HS-27A (cell line): Measurements from ENCODE around the gene FBXL12.
A peak's percentile ranks its signal among the peaks of the same experiment; 100 is the strongest.
"Not testable (repeated sequence)": the region's sequence is repeated elsewhere in the genome, so short reads cannot be mapped to it uniquely, and the experiment has no call there.

ENCODE experiments used
- DNase-seq: peaks from one replicate; pipeline ENCODE4 v3.0.0-alpha.2; 2012; ENCODE audit warnings: low read depth, missing footprints

FBXL12 gene

DNA sequence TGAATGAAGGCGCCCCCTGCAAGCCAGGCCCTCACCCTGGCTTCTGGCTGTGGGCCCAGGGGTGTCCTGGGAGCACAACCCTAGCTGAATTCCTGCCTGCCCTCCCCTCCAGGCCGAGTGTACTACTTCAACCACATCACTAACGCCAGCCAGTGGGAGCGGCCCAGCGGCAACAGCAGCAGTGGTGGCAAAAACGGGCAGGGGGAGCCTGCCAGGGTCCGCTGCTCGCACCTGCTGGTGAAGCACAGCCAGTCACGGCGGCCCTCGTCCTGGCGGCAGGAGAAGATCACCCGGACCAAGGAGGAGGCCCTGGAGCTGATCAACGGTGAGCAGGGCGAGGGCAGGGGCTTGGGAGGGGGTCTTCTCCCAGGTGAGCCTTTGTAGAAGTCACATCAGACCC is 19.4 kb upstream of the FBXL12 start:
- DNase-seq: no peak

DNA sequence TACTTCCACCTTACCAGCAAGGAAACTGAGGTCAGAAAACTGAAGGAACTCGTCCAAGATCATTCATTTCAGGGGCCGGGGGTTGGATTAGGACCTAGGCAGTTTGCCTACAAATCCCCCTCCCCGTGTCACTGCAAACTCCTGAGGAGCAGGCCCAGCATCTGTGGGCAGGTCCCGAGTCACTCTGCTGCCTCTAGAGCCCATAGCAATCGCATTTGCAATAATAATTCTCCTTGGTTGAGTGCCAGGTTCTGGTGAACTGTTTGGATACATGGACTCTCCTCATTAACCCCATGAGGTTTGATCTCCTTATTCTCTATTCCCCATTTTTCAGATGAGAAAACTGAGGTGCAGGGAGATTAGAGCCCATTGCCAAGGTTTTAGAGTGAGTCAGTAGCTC is 17.1 kb upstream of the FBXL12 start:
- DNase-seq: no peak

DNA sequence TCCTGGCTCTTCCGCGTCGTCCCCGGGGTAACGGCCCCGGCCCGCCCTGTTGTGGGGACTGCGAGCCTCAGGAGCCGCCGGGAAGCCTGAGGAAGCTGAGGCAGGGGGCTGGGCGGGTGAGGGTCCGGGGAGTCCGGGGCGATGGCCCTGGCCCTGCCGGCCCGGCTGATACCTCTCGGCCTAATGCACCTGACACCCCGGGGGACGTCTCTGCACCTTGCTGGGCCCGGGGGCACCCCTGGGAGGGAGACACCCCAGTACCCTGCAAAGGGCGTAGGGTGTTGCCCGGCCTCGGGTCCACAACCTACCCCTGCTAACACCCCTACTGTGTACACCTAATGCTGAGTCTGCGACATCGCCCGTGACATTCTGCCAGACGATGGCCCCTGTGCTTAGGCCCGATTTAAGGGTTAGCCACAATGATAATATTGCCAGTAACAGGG is 16.6 kb upstream of the FBXL12 start:
- no peak for DNase-seq

DNA sequence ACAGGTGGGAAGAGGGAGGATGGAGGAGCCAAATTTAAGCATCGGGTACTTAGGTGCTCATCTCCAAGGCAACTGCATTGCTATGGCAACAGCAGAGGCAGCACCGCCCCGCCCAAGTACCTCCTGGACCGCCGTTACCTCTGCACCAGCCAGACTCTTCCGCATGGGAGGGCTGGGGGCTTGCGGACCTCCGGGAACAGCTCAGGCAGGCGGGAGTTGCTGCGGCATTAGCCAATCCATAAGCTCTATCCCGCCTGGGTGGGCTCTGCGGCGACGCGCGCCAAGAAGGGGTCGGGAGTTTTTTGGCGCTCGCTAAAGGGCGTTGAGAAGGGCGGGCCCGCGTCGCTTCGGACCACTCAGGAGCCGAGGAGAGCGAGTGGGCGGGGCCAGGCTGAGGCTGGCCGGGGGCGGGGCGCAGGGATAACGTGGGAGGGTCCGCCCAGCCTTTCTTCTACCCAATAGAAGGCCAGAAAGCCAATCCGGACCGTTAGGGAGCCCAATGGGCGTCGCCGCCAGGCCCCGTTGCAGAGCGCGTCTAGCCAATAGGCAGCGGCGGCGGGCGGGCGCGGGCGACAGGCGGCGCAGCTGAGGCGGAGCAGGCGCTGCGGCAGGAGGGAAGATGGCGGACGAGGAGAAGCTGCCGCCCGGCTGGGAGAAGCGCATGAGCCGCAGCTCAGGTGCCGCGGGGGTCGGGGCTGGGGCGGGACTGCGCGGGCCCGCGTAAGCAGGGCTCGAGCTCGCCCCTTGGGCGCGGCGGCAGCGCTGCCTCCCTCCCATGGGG is 16.0 kb upstream of the FBXL12 start, which contains the start of gene PIN1:
TSS of gene PIN1 (plus strand) at position 593 of the 781 bp plus-strand sequence. CDS start at position 620, 27 bp downstream.
- peak; percentile 84 for DNase-seq

DNA sequence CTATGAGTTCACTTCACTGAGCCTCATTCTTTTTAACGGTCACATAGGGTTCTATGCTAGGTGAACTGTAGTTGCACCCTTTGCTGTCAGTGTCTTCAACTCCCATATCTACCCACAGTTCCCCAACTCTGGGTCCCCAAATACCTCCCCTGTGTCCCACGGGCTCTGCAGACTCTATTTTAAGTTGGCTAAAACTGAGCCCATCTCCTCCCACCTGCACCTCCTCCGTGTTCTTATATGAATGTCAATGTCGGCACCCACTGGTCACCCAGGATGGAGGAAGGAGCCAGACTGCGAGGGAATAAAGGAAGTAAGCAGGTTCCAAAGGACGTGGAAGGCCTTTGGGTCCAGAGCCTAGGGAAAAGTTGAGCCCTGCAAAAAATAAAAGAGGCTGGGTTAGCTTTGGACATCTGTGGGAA is 15.4 kb upstream of the FBXL12 start:
- no peak for DNase-seq

DNA sequence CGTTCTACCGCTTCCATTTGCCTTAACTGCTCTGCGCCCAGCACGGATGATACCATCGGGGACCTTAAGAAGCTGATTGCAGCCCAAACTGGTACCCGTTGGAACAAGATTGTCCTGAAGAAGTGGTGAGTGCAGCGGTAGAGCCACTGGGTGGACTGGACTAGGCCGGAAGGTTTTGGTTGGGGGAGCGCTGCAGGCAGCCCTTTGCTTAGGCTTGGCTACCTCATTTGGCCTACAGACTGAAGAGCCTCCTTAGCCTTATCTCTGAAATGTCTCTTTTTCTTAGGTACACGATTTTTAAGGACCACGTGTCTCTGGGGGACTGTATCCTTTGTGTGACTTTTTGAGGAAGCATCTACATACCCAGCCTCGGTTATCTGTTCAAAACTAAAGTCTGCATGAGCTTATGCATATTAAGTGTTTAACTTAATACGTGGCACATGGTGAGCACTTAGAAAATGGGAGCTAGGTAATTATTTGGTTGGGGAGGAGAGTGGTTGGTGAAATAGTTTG is 9.7 kb upstream of the FBXL12 start:
- DNase-seq: no peak

DNA sequence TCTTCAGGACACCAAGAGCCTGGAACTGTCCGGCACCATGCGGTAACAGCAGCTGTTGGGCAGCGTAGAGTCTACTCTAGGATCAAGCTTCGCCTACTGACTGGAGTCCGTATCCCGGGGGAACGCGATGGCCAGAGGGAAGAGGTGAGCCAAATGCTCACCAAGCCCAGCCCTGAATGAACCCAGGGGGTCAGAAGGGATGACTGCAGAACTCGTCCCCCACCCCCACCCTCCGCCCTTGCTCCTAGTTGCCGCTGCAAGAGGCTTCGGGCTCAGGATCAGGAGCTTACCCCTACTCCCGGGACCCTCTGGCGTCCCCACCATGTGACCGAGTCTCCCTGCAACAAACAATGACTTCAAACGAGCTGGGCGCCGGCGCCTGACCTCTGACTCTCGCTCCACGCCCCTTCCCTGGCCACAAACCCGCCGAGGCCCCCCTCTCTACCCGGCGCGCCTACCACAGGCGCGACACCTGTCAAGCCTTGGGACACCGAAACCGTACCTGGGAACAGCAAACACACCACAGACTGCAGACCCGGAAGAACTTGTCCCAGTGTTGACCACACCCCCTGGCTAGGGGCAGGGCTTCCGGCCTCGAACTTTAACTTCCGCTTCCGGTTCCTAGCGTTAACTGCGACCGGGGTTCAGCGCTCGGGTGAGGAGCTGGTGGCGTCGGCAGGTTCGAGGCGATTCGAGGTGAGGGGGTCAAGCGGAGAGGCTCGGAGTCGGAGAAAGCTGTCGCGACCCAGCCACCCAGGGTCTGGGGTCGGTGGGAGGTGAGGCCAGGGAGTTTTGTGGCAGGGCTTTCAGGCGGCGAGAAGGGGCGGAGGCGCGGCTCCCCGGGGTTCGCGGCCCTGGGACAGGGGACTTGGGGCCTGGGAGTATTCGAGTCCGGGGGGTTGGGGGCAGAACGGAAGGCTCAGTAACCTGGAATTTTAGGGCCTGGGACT is 8.7 kb upstream of the FBXL12 start, which contains the start of gene UBL5:
TSS of gene UBL5 (plus strand) at position 630 of the 950 bp plus-strand sequence. CDS start 420 bp downstream, outside the sequence.
- DNase-seq: peak; percentile 60

DNA sequence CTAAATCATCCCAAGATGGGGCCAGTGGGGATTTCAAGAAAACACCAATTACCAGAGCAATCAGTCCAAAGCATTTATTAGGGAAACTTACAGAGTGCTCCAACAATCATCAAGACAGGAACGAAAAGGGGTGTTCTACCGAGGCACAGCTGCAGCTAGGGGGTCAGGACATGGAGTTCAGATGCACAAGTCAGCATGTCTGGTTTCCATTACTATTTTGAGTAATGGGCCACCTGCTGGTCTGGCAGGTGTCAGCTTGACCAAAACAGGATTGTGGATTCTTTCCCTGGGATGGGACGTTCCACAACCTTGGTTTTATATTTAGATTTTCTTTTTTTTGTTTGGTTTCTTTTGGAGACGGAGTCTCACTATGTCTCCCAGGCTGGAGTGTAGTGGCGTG is 4.9 kb upstream of the FBXL12 start:
- DNase-seq: no peak

DNA sequence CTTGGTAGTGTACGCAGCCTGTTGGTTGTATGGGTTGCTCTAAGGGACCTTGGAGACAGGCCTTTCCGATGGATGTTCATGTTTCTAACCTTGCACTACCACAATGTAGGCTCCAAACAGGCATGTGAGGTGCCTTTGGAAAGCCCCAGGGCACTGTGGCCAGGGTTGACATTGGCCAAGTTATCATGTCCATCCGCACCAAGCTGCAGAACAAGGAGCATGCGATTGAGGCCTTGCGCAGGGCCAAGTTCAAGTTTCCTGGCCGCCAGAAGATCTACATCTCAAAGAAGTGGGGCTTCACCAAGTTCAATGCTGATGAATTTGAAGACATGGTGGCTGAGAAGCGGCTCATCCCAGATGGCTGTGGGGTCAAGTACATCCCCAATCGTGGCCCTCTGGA is 1.2 kb upstream of the FBXL12 start:
- not testable (repeated sequence) for DNase-seq

DNA sequence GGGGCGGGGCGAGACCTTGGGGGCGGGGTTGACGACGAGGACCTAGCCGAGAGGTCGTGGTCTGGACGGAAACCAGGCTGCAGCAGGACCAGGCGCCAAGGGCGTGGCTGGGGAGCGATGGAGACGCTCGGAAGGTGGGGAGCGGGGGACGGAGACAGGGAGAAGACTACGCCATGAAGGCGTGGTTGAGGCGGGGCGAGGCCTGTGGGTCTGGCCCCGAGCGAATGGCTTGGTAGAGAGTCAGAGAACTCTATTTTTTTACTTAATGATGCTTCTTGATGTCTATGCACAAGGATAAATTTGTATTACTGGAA is 674 bp upstream of the FBXL12 start:
- DNase-seq: no peak

DNA sequence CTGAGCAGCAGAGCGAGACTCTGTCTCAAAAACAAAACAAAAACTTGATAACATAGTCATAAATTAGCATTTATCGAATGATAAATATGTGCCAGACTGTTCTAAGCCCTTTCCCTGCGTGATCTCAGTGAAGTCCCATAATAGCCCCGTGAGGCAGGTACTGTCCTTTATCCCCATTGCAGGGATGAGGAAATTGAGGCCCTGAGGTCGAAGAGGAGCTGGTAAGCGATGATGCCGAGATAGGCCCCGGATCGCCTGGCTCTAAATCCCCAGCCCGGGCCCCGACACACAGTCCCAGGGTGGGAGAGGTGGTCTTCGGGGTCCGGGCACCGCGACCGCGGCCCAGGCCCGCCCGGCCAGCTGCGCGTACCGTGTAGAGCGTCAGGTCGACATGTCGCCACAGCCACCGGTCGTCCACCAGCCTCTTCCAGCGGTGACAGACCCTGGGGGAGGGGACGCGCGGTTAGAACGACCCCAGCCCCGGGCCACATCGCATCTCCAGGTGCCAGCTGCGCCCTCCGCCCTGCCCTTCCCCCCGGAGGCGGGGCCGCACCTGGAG is 625 bp downstream of the FBXL12 start:
- no peak for DNase-seq

DNA sequence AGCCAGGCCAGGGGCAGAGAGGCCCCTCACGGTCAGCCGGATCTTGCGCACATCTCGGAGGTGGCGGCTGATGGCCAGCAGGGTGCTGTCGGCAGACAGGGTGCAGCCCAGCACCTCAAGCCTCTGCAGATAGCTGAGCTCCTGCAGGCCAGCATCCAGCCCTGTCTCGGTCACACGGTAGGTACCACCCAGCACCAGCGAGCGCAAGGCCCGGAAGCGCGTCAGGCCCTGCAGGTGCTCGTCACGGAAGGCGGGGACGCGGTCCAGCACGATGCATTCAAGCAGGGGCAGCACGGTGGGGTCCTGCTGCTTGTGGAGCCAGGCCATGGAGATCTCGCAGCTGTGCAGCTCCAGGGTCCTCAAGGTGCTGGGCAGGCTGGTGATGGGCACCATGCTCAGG is 7.7 kb downstream of the FBXL12 start:
- DNase-seq: no peak

DNA sequence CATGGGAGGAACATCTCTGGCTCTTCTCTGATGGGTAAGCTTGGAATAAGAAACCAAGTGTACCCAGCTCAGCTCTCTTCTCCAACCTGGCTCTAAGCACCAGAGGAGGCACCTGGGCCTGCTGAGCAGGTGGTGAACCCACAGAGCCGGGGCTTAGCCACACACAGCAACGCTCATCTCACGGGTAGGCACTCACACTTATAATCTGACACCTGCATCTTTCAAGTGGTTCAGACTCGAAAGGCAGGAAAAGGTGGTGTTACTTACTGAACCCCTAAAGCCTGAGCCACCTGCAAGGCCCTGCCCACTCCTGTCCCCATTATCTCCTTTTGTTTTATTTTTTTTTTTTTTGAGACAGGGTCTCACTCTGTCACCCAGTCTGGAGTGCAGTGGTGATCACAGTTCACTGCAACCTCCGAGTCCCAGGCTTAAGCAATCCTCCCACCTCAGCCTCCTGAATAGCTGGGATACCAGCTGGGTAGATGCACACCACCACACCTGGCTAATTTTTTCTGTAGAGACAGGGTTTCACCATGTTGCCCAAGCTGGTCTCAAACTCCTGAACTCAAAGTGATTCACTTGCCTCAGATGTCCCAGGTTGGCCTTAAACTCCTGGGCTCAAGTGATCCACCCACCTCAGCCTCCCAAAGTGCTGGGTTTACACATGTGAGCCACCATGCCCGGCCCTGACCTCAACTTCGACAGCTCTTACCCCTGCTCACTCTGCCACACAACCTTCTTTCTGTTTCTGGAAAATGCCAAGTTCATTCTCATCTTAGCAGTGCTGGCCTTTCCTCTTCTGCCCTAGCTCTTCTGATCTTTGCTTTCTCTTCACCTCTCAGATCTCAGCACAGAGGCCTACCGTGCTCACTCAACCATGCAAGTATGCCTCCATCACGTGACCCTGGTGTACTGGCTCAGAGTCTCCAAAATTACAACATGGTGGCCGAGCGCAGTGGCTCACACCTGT is 9.7 kb downstream of the FBXL12 start:
- no peak for DNase-seq

DNA sequence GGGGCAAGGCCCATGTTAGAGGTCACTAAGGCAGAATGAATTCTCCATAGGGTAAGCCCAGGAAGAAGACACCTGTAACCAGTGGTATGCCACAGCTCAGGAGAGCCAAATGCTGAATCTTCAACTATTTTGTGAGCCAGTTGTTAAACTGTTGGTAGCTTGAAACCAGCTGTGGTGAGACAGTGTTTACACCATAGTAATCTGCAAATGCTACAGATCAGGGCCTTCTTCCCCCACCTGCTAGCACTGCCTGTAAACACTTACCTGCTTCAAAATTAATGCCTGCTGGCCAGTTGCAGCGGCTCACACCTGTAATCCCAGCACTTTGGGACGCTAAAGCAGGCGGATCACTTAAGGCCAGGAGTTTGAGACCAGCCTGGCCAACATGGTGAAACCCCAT is 12.1 kb downstream of the FBXL12 start:
- DNase-seq: no peak

DNA sequence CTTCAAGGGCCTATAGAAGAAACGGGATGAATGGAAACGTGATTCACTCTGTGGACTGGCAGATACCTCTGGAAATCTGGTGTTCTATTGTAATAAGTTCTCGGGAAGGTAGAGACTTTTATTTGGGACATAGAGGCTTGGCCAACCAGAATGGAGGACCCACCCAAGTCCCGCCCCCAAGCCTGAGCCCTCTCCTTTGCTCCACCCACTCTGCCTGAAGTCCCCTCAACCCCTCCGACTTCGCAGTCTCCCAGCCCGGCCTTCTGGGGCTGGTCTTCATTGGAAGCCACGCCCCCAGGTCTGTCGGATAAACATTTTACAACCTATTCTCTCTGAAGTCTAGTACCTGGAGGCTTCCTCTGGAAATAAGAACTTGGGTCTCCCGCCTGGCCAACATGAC is 16.9 kb downstream of the FBXL12 start:
- DNase-seq: no peak

DNA sequence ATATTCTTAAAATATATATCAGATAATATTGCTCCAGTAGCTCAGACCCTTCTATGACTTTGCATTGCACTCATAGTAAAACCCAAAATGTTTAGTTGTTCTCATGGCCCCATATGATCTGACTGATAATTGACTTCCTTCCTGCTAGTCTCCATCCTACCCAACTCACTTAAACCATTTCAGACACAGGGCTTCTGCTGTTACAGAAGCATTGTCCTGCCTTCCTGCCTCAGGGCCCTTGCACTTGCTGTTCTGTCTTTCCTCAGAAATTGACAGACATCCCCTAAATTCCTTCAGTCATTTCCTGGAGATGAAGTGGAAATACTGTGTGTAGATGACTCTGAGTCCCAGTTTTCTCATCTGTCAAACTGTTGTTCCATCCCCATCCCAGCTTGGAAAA is 19.7 kb downstream of the FBXL12 start:
- no peak for DNase-seq

DNA sequence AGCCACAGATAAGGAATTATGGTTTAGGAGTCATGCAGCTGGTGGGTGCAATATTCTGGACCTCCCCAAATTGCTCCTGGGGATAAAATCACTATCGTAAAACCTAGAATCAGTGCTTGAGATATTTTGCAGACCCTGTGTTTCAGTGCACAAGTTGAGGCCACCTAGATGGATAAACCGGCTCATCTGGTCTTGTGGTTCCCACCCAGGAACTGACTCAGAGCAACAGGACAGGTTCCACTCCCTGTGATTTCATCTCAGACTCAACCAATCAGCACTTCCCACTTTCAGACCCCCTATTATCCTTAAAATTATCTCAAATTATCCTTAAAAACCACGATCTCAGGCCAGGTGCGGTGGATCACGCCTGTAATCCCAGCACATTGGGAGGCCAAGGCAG is 21.0 kb downstream of the FBXL12 start:
- no peak for DNase-seq

DNA sequence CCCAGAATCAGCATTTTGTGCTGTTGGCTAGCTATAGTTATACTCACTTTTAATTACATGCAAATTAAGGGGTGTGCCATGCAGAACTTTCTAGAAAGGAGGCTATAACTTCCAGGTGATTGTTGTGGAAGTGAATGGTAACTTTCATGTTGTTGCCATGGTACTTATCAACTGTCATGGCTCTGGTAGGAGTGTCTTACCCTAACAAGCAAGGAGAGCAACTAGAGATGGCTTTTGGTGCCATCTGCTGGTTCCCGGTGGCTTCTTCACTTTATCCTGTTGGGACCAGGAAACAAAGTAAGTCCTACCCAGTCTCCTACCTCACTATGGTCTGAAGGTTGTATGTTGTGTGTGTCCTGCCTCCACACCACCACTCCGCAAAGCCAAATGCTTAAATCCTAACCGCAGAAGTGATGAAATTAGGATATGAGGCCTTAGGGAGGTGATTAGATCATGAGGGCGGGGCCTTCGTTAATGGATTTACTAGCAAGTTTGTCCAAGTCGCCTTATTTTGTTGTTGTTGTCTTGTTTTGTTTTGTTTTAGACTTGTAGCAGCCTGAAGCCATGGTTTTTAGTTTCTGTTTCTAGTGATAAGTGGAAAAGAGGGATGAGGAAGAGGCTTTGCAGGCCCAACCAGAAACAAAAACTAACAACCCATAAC is 22.6 kb downstream of the FBXL12 start:
- DNase-seq: peak; percentile 73

DNA sequence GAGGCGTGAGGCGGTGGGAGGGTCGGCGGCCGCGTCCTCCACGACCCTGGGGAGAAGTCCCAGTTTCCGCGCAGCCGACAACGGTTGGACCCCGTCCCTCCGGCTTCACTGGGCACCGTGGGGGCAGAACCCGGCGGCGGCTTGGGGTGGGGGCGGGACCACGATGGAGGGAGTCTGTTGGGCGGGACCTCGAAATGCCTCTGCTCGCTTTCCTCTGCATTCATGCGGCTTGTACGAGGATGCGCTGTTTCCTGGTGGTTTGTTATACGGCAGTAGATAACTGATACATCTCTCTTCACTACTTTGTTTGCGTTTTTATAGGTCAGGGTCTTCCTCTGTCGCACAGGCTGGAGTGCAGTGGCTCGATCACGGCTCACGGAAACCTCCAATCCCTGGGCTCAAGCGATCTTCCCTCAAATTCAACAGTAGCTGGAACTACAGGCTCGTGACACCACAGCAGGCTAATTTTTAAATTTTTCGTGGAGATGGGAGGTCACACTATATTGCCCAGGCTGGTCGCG is 25.7 kb downstream of the FBXL12 start:
- no peak for DNase-seq
